HL-60 (cell line): ENCODE data around the gene NAPB.

ENCODE experiments used
- CTCF ChIP-seq: IDR thresholded peaks from one replicate; pipeline ENCODE4 v1.5.1; 2011; ENCODE audit warnings: low read length, control low read depth, inconsistent platforms; ENCODE audit not compliant: insufficient read depth
- GABPA ChIP-seq: IDR thresholded peaks from 2 replicates; pipeline ENCODE4 v1.6.1; 2012; ENCODE audit warnings: low read depth
- POLR2AphosphoS5 ChIP-seq: IDR thresholded peaks from 2 replicates; pipeline ENCODE4 v1.6.1; 2012; ENCODE audit warnings: low read depth
- REST ChIP-seq: IDR thresholded peaks from 2 replicates; pipeline ENCODE4 v1.6.1; 2012; ENCODE audit warnings: low read depth; ENCODE audit not compliant: insufficient replicate concordance
- SPI1 ChIP-seq: IDR thresholded peaks from 2 replicates; pipeline ENCODE4 v1.6.1; 2012; ENCODE audit warnings: low read depth, mild to moderate bottlenecking, borderline replicate concordance

GRCh38 chr20:23337312-23337711 lies 84.0 kb downstream of the NAPB start:
- no peak for TF ChIP-seq CTCF
- no peak for TF ChIP-seq POLR2AphosphoS5
- no peak for TF ChIP-seq GABPA
- TF ChIP-seq SPI1: no peak
- no peak for TF ChIP-seq REST
